GM23338 (cell line): ENCODE results near the gene BTLA. TPM values are rescaled to one million over a fixed set of nuclear protein-coding genes. Genes with fewer than 3 reads are reported as not detected.

Source experiments
- ATAC-seq: fragments of 200-7000 bp; cut with Tn5 transposase; 3 replicates; pipeline ENCODE4 v1.9.1; 2020
- DNase-seq: peaks from one replicate; pipeline ENCODE4 v3.0.0-alpha.2; 2015; ENCODE audit warnings: low spot score
- H2AFZ ChIP-seq: fragments of 200-600 bp; sonication (generic); 2 replicates; pipeline ENCODE4 v1.8.0; 2016; ENCODE audit warnings: antibody characterized with exemption, mild to moderate bottlenecking, moderate library complexity
- H3F3A ChIP-seq: fragments of 200-600 bp; sonication (generic); replicated peaks from 2 replicates; pipeline ENCODE4 v1.8.0; 2017; ENCODE audit warnings: antibody characterized with exemption, mixed run types, low read depth
- H3K27ac ChIP-seq: fragments of 200-600 bp; sonication (generic); 2 replicates; pipeline ENCODE4 v1.6.1; 2016; ENCODE audit warnings: low read depth
- H3K27me3 ChIP-seq: fragments of 200-600 bp; sonication (generic); 2 replicates; pipeline ENCODE4 v1.8.0; 2016; ENCODE audit warnings: mild to moderate bottlenecking, mixed run types, moderate library complexity; ENCODE audit not compliant: insufficient read depth
- H3K36me3 ChIP-seq: fragments of 200-600 bp; sonication (generic); 2 replicates; pipeline ENCODE4 v1.8.0; 2016; ENCODE audit warnings: mild to moderate bottlenecking; ENCODE audit not compliant: insufficient read depth
- H3K4me1 ChIP-seq: fragments of 200-600 bp; sonication (generic); 2 replicates; pipeline ENCODE4 v1.8.0; 2016; ENCODE audit warnings: mild to moderate bottlenecking, moderate library complexity; ENCODE audit not compliant: insufficient read depth
- H3K4me2 ChIP-seq: fragments of 200-600 bp; sonication (generic); 2 replicates; pipeline ENCODE4 v1.7.1; 2017; ENCODE audit warnings: mixed run types
- H3K4me3 ChIP-seq: fragments of 200-600 bp; sonication (generic); 2 replicates; pipeline ENCODE4 v1.6.1; 2016; ENCODE audit warnings: mixed run types
- H3K79me2 ChIP-seq: fragments of 200-600 bp; sonication (generic); replicated peaks from 2 replicates; pipeline ENCODE4 v1.8.0; 2017; ENCODE audit warnings: mild to moderate bottlenecking; ENCODE audit not compliant: insufficient read depth
- H3K9me2 ChIP-seq: fragments of 200-600 bp; sonication (generic); 2 replicates; pipeline ENCODE4 v1.8.0; 2017; ENCODE audit not compliant: insufficient read depth
- H4K20me1 ChIP-seq: fragments of 200-600 bp; sonication (generic); replicated peaks from 2 replicates; pipeline ENCODE4 v1.8.0; 2017; ENCODE audit warnings: mild to moderate bottlenecking; ENCODE audit not compliant: insufficient read depth
- H3K27ac Mint-ChIP-seq: 2 replicates; pipeline ENCODE4 v1.8.0; 2020; ENCODE audit warnings: inconsistent platforms, mild to moderate bottlenecking, moderate library complexity, mixed read lengths
- H3K27me3 Mint-ChIP-seq: 3 replicates; pipeline ENCODE4 v1.8.0; 2022; ENCODE audit warnings: low read depth, mild to moderate bottlenecking, moderate library complexity, mixed read lengths, inconsistent platforms; ENCODE audit not compliant: insufficient read depth, poor library complexity
- H3K36me3 Mint-ChIP-seq: 3 replicates; pipeline ENCODE4 v1.8.0; 2021; ENCODE audit warnings: low read depth, mild to moderate bottlenecking, inconsistent platforms, moderate library complexity, mixed read lengths
- H3K4me1 Mint-ChIP-seq: 3 replicates; pipeline ENCODE4 v1.8.0; 2020; ENCODE audit warnings: mild to moderate bottlenecking, inconsistent platforms, mixed read lengths
- H3K4me3 Mint-ChIP-seq: 3 replicates; pipeline ENCODE4 v1.8.0; 2021; ENCODE audit warnings: moderate library complexity, mild to moderate bottlenecking, inconsistent platforms, mixed read lengths
- H3K9me3 Mint-ChIP-seq: 3 replicates; pipeline ENCODE4 v1.8.0; 2020; ENCODE audit warnings: moderate library complexity, mild to moderate bottlenecking, inconsistent platforms, mixed read lengths
- CREB1 ChIP-seq: fragments of 250-450 bp; sonication (Bioruptor Pico); IDR thresholded peaks from 2 replicates; pipeline ENCODE4 v1.5.0; 2020; ENCODE audit warnings: low read depth, mild to moderate bottlenecking, moderate library complexity
- CTCF ChIP-seq, 2 experiments: fragments of 200-600 bp in 1 of 2; sonication (generic) in 1 of 2; conservative IDR thresholded peaks; 2 replicates each; pipeline versions ENCODE4 v1.5.1 to v1.6.1; 2016 to 2017; ENCODE audit warnings: antibody characterized with exemption in 2 of 2, low read depth in 2 of 2, mild to moderate bottlenecking in 2 of 2, moderate library complexity in 1 of 2
- ETS1 ChIP-seq: IDR thresholded peaks from 2 replicates; pipeline ENCODE4 v1.6.1; 2016; ENCODE audit warnings: antibody characterized with exemption
- EZH2 ChIP-seq: fragments of 200-600 bp; sonication (generic); IDR thresholded peaks from one replicate; pipeline ENCODE4 v1.8.0; 2017; ENCODE audit warnings: antibody characterized with exemption, mild to moderate bottlenecking, low read depth; ENCODE audit not compliant: unreplicated experiment
- EZH2phosphoT487 ChIP-seq: fragments of 200-600 bp; sonication (generic); IDR thresholded peaks from one replicate; pipeline ENCODE4 v1.8.1; 2018; ENCODE audit warnings: antibody characterized with exemption; ENCODE audit not compliant: unreplicated experiment
- JUNB ChIP-seq: IDR thresholded peaks from one replicate; pipeline ENCODE4 v1.6.1; 2016; ENCODE audit warnings: antibody characterized with exemption; ENCODE audit not compliant: unreplicated experiment
- NANOG ChIP-seq: IDR thresholded peaks from 2 replicates; pipeline ENCODE4 v1.6.1; 2016; ENCODE audit warnings: antibody characterized with exemption, borderline replicate concordance
- POLR2AphosphoS5 ChIP-seq: IDR thresholded peaks from 2 replicates; pipeline ENCODE4 v1.6.1; 2016; ENCODE audit warnings: antibody characterized with exemption, low read depth
- REST ChIP-seq: IDR thresholded peaks from one replicate; pipeline ENCODE4 v1.6.1; 2018; ENCODE audit warnings: antibody characterized with exemption; ENCODE audit not compliant: unreplicated experiment
- STAT1 ChIP-seq: IDR thresholded peaks from one replicate; pipeline ENCODE4 v1.6.1; 2016; ENCODE audit warnings: antibody characterized with exemption; ENCODE audit not compliant: unreplicated experiment
- ZNF114 ChIP-seq: fragments of 250-450 bp; sonication (Bioruptor Pico); IDR thresholded peaks from 2 replicates; pipeline ENCODE4 v1.5.0; 2020; ENCODE audit warnings: mild to moderate bottlenecking, moderate library complexity
- ZNF331 ChIP-seq: fragments of 250-450 bp; sonication (Bioruptor Pico); IDR thresholded peaks from 2 replicates; pipeline ENCODE4 v1.5.0; 2020; ENCODE audit warnings: low read depth, mild to moderate bottlenecking, moderate library complexity
- ZNF462 ChIP-seq: fragments of 250-450 bp; sonication (Bioruptor Pico); IDR thresholded peaks from 2 replicates; pipeline ENCODE4 v1.5.0; 2020; ENCODE audit warnings: mild to moderate bottlenecking, moderate library complexity
- polyA plus RNA-seq: library from polyadenylated mRNA; unstranded; fragments of >200 nt; fragmentation: Nextera tagmentation; extraction: Ambion mirVana; gene quantifications from 2 replicates; pipeline ENCODE4 v1.2.1, GENCODE V29; 2016
- total RNA-seq: library from RNA; depleted of rRNA; stranded (reverse); fragments of >200 nt; shearing (Covaris generic); gene quantifications from 2 replicates; pipeline ENCODE4 v1.2.3, GENCODE V29; 2014

Gene BTLA
- total and polyA plus RNA-seq, 2 experiments from 2014 or later: 0.44 TPM; not detected in 1

GRCh38 chr3:112446343-112446742 lies 52.9 kb downstream of the BTLA start:
- no peaks in the 10 kb centered on the region for H4K20me1 ChIP-seq
- H3K4me2 ChIP-seq: no peak overlapping the region
- H3K79me2 ChIP-seq: no peaks in the 10 kb centered on the region
- H3K9me2 ChIP-seq: no peaks in the 10 kb centered on the region
- no peak for ATAC-seq
- no peaks in the 10 kb centered on the region for H3F3A ChIP-seq
- no peaks in the 10 kb centered on the region; the same call in 2 of the 3 replicates for H3K36me3 Mint-ChIP-seq
- no peaks in the 10 kb centered on the region for H3K27me3 ChIP-seq
- H2AFZ ChIP-seq: no peak overlapping the region
- no peak for DNase-seq
- H3K27ac ChIP-seq: no peak overlapping the region
- H3K4me1 ChIP-seq: no peaks in the 10 kb centered on the region
- no peak for TF ChIP-seq REST
- TF ChIP-seq ZNF114 (CRISPR knock-in tag): no peak
- no peak for TF ChIP-seq ETS1
- no peak for TF ChIP-seq CTCF (conservative IDR thresholded peaks at IDR 0.05; ENCODE audit: low read depth in 2 of 2)
- no peak for TF ChIP-seq JUNB
- no peak for TF ChIP-seq EZH2
- no peak for TF ChIP-seq ZNF462
- TF ChIP-seq CREB1 (CRISPR knock-in tag): no peak
- no peak for TF ChIP-seq ZNF331 (CRISPR knock-in tag)
- no peak for TF ChIP-seq STAT1
- TF ChIP-seq NANOG: no peak
- no peak for TF ChIP-seq POLR2AphosphoS5
- TF ChIP-seq EZH2phosphoT487: no peak
- H3K27me3 Mint-ChIP-seq: no peaks in the 10 kb centered on the region
- H3K4me3 Mint-ChIP-seq: no peak overlapping the region
- no peaks in the 10 kb centered on the region for H3K36me3 ChIP-seq
- H3K4me1 Mint-ChIP-seq: peaks cover 6% of the 10 kb centered on the region; the same call in 2 of the 3 replicates
- H3K4me3 ChIP-seq: no peak overlapping the region
- no peak overlapping the region for H3K27ac Mint-ChIP-seq
- H3K9me3 Mint-ChIP-seq: peaks cover 2% of the 10 kb centered on the region; the same call in 1 of the 3 replicates
